GM12878 (cell line): ENCODE results near the gene ESPNL. TPM values are rescaled to one million over a fixed set of nuclear protein-coding genes. Genes with fewer than 3 reads are reported as not detected.

ENCODE experiments used
- ATAC-seq: fragments of 200-7000 bp; cut with Tn5 transposase; 3 replicates; pipeline ENCODE4 v1.9.1; 2020; ENCODE audit warnings: mild to moderate bottlenecking, moderate library complexity
- BruUV-seq: library from RNA; stranded (reverse); fragments of 400-500 nt; replicated peaks from 2 replicates; lab custom pipeline; 2021; lab: Mats Ljungman, UMichigan
- CTCF ChIA-PET: fragments of 300-600 bp; sonication (Branson Sonifier 250); formaldehyde crosslinking; extraction: SDS; loops from one replicate; lab custom pipeline; 2021; ENCODE audit warnings: inconsistent platforms; lab: Yijun Ruan, JAX
- POLR2A ChIA-PET: fragments of 350-600 bp; formaldehyde crosslinking; extraction: SDS; loops from one replicate; lab custom pipeline; 2021; ENCODE audit warnings: inconsistent platforms; lab: Charles Lee
- RAD21 ChIA-PET: fragments of 300-600 bp; sonication (Branson Sonifier 250); formaldehyde crosslinking; loops from one replicate; lab custom pipeline; 2023; ENCODE audit warnings: antibody characterized with exemption; ENCODE audit not compliant: unreplicated experiment; lab: Charles Lee
- SMC1A ChIA-PET: fragments of 300-600 bp; sonication (Branson Sonifier 250); formaldehyde crosslinking; loops from one replicate; lab custom pipeline; 2023; ENCODE audit not compliant: unreplicated experiment, uncharacterized antibody; lab: Charles Lee
- DNase-seq: peaks from one replicate; pipeline ENCODE4 v3.0.0-alpha.2; 2011; ENCODE audit warnings: low read depth, low spot score
- FAIRE-seq: peaks from 3 replicates; lab custom pipeline; 2011; peaks lifted over from hg19 to GRCh38; lab: Jason Lieb, UNC
- H2AFZ ChIP-seq: 2 replicates; pipeline ENCODE4 v1.6.0; 2011; ENCODE audit warnings: low read depth, low read length, control low read depth; ENCODE audit not compliant: control insufficient read depth
- H3K27ac ChIP-seq: 2 replicates; pipeline ENCODE4 v1.5.1; 2011; ENCODE audit warnings: control low read depth; ENCODE audit not compliant: control insufficient read depth, insufficient read depth
- H3K27me3 ChIP-seq, 2 experiments: replicated peaks in 1 of 2; 2 replicates each; pipeline versions ENCODE4 v1.6.0 to v1.6.1; 2011; ENCODE audit warnings: low read length in 1 of 2; ENCODE audit not compliant: control insufficient read depth in 2 of 2, insufficient read depth in 2 of 2
- H3K36me3 ChIP-seq, 2 experiments: 2 replicates each; pipeline ENCODE4 v1.5.1; 2011; ENCODE audit warnings: low read length in 1 of 2; ENCODE audit not compliant: control insufficient read depth in 2 of 2, insufficient read depth in 2 of 2
- H3K4me1 ChIP-seq: 2 replicates; pipeline ENCODE4 v1.6.1; 2011; ENCODE audit warnings: mild to moderate bottlenecking, low read length, moderate library complexity, mixed read lengths; ENCODE audit not compliant: control insufficient read depth, insufficient read depth
- H3K4me2 ChIP-seq: 2 replicates; pipeline ENCODE4 v1.6.0; 2011; ENCODE audit warnings: control low read depth; ENCODE audit not compliant: control insufficient read depth, insufficient read depth
- H3K4me3 ChIP-seq: fragments of 200-600 bp; sonication (generic); 2 replicates; pipeline ENCODE4 v1.5.1; 2016
- H3K79me2 ChIP-seq: 2 replicates; pipeline ENCODE4 v1.6.0; 2011; ENCODE audit warnings: low read length; ENCODE audit not compliant: control insufficient read depth, insufficient read depth
- H3K9ac ChIP-seq: 2 replicates; pipeline ENCODE4 v1.8.0; 2011; ENCODE audit warnings: low read length, control low read depth, mixed read lengths; ENCODE audit not compliant: control insufficient read depth, insufficient read depth
- H3K9me3 ChIP-seq: replicated peaks from 3 replicates; pipeline ENCODE4 v1.5.1; 2011; ENCODE audit warnings: mild to moderate bottlenecking, low read length; ENCODE audit not compliant: control insufficient read depth, insufficient read depth
- H4K20me1 ChIP-seq: 2 replicates; pipeline ENCODE4 v1.6.0; 2011; ENCODE audit not compliant: control insufficient read depth, insufficient read depth
- E2F4 ChIP-seq: IDR thresholded peaks from 2 replicates; pipeline ENCODE4 v1.6.1; 2012; ENCODE audit warnings: low read depth, low read length, improper control_type of control experiment
- ETV6 ChIP-seq, 2 experiments: fragments of 450-650 bp in 1 of 2; IDR thresholded peaks in 1 of 2; conservative IDR thresholded peaks in 1 of 2; 2 replicates each; pipeline ENCODE4 v1.6.1; 2014; ENCODE audit warnings: antibody characterized with exemption in 1 of 2, borderline replicate concordance in 1 of 2, low read depth in 1 of 2, mild to moderate bottlenecking in 1 of 2, moderate library complexity in 1 of 2
- EZH2 ChIP-seq: IDR thresholded peaks from 2 replicates; pipeline ENCODE4 v1.6.1; 2012; ENCODE audit warnings: low read depth, mild to moderate bottlenecking, control low read depth, inconsistent platforms, low read length, borderline replicate concordance; ENCODE audit not compliant: control insufficient read depth
- NBN ChIP-seq: fragments of 450-650 bp; IDR thresholded peaks from 2 replicates; pipeline ENCODE4 v1.6.1; 2016
- SP1 ChIP-seq: IDR thresholded peaks from one replicate; pipeline ENCODE4 v1.6.1; 2011; ENCODE audit warnings: low read depth, low read length
- WGBS: methylation state at CpG from one replicate; pipeline ENCODE4 v1.1.6; 2016; ENCODE audit warnings: low lambda C conversion rate; ENCODE audit not compliant: insufficient replicate concordance, insufficient coverage; ENCODE audit errors: missing lambda C conversion rate; 5-methylcytosine and 5-hydroxymethylcytosine counted together
- in situ Hi-C: fragments of 300-500 bp; cut with MboI; formaldehyde crosslinking; loops from 9 replicates; pipeline ENCODE4 v1.14.3; 2018; ENCODE audit warnings: mixed read lengths
- intact Hi-C: fragments of 100-400 bp; cut with micrococcal nuclease; formaldehyde crosslinking; loops from one replicate; pipeline ENCODE4 v1.14.2; 2022; ENCODE audit not compliant: unreplicated experiment
- polyA plus RNA-seq, 11 experiments: library from polyadenylated mRNA; depleted of rRNA in 4 of 11; unstranded in 6 of 11; stranded (reverse) in 5 of 11; fragments of >200 nt; fragmentation: Nextera tagmentation in 4 of 11; fragmentation: Illumina TruSeq in 1 of 11; extraction: Ambion mirVana in 4 of 11; extraction: Trizol in 1 of 11; gene quantifications; 1 replicate in 1 of 11; 2 replicates in 10 of 11; pipeline versions ENCODE4 v1.2.1 to v1.2.3, GENCODE V29; 2011 to 2016; ENCODE audit warnings: inconsistent platforms in 2 of 11, missing spikeins in 2 of 11, low read depth in 1 of 11
- total RNA-seq, 4 experiments: library from RNA; depleted of rRNA in 3 of 4; stranded (reverse); fragments of >200 nt in 3 of 4; fragmentation: Illumina TruSeq in 1 of 4; extraction: Trizol in 1 of 4; gene quantifications; 2 replicates each; pipeline versions ENCODE4 v1.2.1 to v1.2.3, GENCODE V29; 2013 to 2021

Gene ESPNL
- total and polyA plus RNA-seq, 10 of the 15 experiments (the other 5 are each of a cell fraction or from before 2014, with no cell fraction given), result 0.05 to 0.94 (median 0.36) TPM; not detected in 3

GRCh38 chr2:238106339-238106697 is 6.2 kb downstream of the ESPNL start:
- WGBS, result 91% methylated on average over 13 of the region's 13 CpGs
- no peaks in the 10 kb centered on the region for H3K27me3 ChIP-seq
- ChIA-PET SMC1A (interaction anchor here (0.7 to 1.4 kb wide), 3 partner anchors 15 to 44 kb away, joined by 3 to 5 read pairs (median 3); no protein-coding TSS in a partner anchor), CTCF (interaction anchor here (0.6 to 4.4 kb wide), 6 partner anchors 33 to 201 kb away, joined by 3 to 41 read pairs (median 4); no protein-coding TSS in a partner anchor), RAD21 (interaction anchor here (0.8 to 2.0 kb wide), 4 partner anchors 46 to 248 kb away, joined by 3 to 7 read pairs (median 4); partner anchors contain the start of gene SCLY), POLR2A (interaction anchor here (0.9 to 3.1 kb wide), 2 partner anchors 44 to 130 kb away, joined by 3 to 13 read pairs; no protein-coding TSS in a partner anchor)
- H3K4me1 ChIP-seq, result peaks cover 21% of the 10 kb centered on the region
- no peak for FAIRE-seq
- H3K4me3 ChIP-seq, result no peak overlapping the region
- no peak overlapping the region for H3K9ac ChIP-seq
- no peak overlapping the region for H3K4me2 ChIP-seq
- no peak overlapping the region for H3K27ac ChIP-seq
- in situ Hi-C loops (no loop called here), intact Hi-C loops (loop anchor here (5.0 kb wide), 1 partner anchor 44 kb away; the partner anchor contains the start of gene SCLY)
- H3K9me3 ChIP-seq, result no peaks in the 10 kb centered on the region; the same call in 2 of the 3 replicates
- TF ChIP-seq E2F4, result no peak
- no peak for TF ChIP-seq SP1
- no peak for TF ChIP-seq EZH2
- no peak for TF ChIP-seq ETV6 (conservative IDR thresholded peaks at IDR 0.05 in 1 of 2, IDR thresholded peaks at IDR 0.05 in 1 of 2; ENCODE audit: borderline replicate concordance in 1 of 2, low read depth in 1 of 2)
- TF ChIP-seq NBN, result no peak
- DNase-seq, result no peak
- H3K79me2 ChIP-seq, result no peaks in the 10 kb centered on the region
- no peaks in the 10 kb centered on the region for H4K20me1 ChIP-seq
- H2AFZ ChIP-seq, result no peak overlapping the region
- no TSS peak for BruUV-seq
- ATAC-seq, result no peak
- no peaks in the 10 kb centered on the region for H3K36me3 ChIP-seq
